ENCODE data around the gene RMI1.

GRCh38 chr9:84007662-84008061 lies 27.1 kb downstream of the RMI1 start:
- TF ChIP-seq, protein P1, sequence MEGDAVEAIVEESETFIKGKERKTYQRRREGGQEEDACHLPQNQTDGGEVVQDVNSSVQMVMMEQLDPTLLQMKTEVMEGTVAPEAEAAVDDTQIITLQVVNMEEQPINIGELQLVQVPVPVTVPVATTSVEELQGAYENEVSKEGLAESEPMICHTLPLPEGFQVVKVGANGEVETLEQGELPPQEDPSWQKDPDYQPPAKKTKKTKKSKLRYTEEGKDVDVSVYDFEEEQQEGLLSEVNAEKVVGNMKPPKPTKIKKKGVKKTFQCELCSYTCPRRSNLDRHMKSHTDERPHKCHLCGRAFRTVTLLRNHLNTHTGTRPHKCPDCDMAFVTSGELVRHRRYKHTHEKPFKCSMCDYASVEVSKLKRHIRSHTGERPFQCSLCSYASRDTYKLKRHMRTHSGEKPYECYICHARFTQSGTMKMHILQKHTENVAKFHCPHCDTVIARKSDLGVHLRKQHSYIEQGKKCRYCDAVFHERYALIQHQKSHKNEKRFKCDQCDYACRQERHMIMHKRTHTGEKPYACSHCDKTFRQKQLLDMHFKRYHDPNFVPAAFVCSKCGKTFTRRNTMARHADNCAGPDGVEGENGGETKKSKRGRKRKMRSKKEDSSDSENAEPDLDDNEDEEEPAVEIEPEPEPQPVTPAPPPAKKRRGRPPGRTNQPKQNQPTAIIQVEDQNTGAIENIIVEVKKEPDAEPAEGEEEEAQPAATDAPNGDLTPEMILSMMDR (IDR thresholded peaks at IDR 0.05; ENCODE audit: control extremely low read depth in 1 of 3, insufficient read depth in 1 of 3, low read depth in 1 of 3, low read length in 3 of 3), result no peak
- TF ChIP-seq TBP (IDR thresholded peaks at IDR 0.05; ENCODE audit: low read depth, low read length), result no peak
- TF ChIP-seq GABPA (IDR thresholded peaks at IDR 0.05; ENCODE audit: borderline replicate concordance, insufficient read depth, low read length), result no peak
- no peak for TF ChIP-seq TAF1 (IDR thresholded peaks at IDR 0.05; ENCODE audit: low read depth, low read length)
- no peak for TF ChIP-seq TEAD4 (IDR thresholded peaks at IDR 0.05; ENCODE audit: low read depth, low read length)
- no peak for TF ChIP-seq EGR1 (IDR thresholded peaks at IDR 0.05; ENCODE audit: borderline replicate concordance, low read depth, low read length)
- no peak for TF ChIP-seq YY1 (IDR thresholded peaks at IDR 0.05; ENCODE audit: low read depth, low read length)
- TF ChIP-seq NRF1 (IDR thresholded peaks at IDR 0.05; ENCODE audit: low read depth, low read length), result no peak
- TF ChIP-seq JUND (IDR thresholded peaks at IDR 0.05; ENCODE audit: low read length), result no peak
- TF ChIP-seq POLR2AphosphoS5 (IDR thresholded peaks at IDR 0.05; ENCODE audit: low read depth, low read length), result no peak
- no peak for TF ChIP-seq POLR2A (IDR thresholded peaks at IDR 0.05; ENCODE audit: control extremely low read depth in 1 of 2, low read depth in 2 of 2, low read length in 2 of 2)
